HL-60 (cell line): Measurements from ENCODE around the gene TMEM266.

Source experiments
- DNase-seq, 2 experiments: peaks; one replicate each; pipeline ENCODE4 v3.0.0-alpha.2; 2010 to 2020; ENCODE audit warnings: low read depth in 1 of 2, low spot score in 1 of 2
- H3K27ac ChIP-seq: fragments of 250-450 bp; sonication (Bioruptor Pico); replicated peaks from 2 replicates; pipeline ENCODE4 v1.5.1; 2020; ENCODE audit warnings: mild to moderate bottlenecking, moderate library complexity
- H3K27me3 ChIP-seq: fragments of 250-450 bp; sonication (Bioruptor Pico); 2 replicates; pipeline ENCODE4 v1.5.1; 2021; ENCODE audit warnings: mild to moderate bottlenecking, moderate library complexity; ENCODE audit not compliant: insufficient read depth, poor library complexity, severe bottlenecking
- H3K4me3 ChIP-seq: replicated peaks from 2 replicates; pipeline ENCODE4 v1.5.1; 2011; ENCODE audit warnings: mild to moderate bottlenecking, control low read depth, low read length; ENCODE audit not compliant: insufficient read depth
- GABPA ChIP-seq: IDR thresholded peaks from 2 replicates; pipeline ENCODE4 v1.6.1; 2012; ENCODE audit warnings: low read depth
- POLR2AphosphoS5 ChIP-seq: IDR thresholded peaks from 2 replicates; pipeline ENCODE4 v1.6.1; 2012; ENCODE audit warnings: low read depth
- SPI1 ChIP-seq: IDR thresholded peaks from 2 replicates; pipeline ENCODE4 v1.6.1; 2012; ENCODE audit warnings: low read depth, mild to moderate bottlenecking, borderline replicate concordance
- TF ChIP-seq, protein P1 (sequence below): IDR thresholded peaks from one replicate; pipeline ENCODE4 v1.5.1; 2011; ENCODE audit warnings: low read length, control low read depth, inconsistent platforms; ENCODE audit not compliant: insufficient read depth
- TF ChIP-seq, protein P2 (sequence below): IDR thresholded peaks from 2 replicates; pipeline ENCODE4 v1.6.1; 2012; ENCODE audit warnings: low read depth; ENCODE audit not compliant: insufficient replicate concordance

TMEM266 gene

DNA sequence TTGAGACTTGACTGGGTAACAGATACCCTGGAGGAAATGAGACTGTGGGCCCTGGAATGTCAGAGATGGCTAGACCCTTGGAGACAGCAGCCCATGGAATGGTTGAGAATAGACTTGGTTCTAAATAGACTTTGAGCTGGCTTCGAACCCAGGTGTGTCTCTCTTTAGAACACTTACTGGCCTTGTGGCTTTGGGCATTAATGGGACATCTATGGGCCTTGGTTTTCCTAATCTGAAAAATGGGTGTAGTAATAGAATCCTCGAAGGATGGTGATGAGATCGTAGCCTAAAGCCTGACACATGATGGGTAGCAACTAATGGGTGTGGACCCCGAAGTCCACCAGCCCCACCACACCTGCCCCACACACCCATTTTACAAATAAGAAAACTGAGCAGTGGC lies 119.2 kb downstream of the TMEM266 start:
- H3K4me3 ChIP-seq, result no peak overlapping the region
- no peak for DNase-seq
- H3K27me3 ChIP-seq, result no peaks in the 10 kb centered on the region
- no peak overlapping the region for H3K27ac ChIP-seq
- TF ChIP-seq SPI1 (no peak), POLR2AphosphoS5 (no peak), GABPA (no peak)
- TF ChIP-seq, protein P1, sequence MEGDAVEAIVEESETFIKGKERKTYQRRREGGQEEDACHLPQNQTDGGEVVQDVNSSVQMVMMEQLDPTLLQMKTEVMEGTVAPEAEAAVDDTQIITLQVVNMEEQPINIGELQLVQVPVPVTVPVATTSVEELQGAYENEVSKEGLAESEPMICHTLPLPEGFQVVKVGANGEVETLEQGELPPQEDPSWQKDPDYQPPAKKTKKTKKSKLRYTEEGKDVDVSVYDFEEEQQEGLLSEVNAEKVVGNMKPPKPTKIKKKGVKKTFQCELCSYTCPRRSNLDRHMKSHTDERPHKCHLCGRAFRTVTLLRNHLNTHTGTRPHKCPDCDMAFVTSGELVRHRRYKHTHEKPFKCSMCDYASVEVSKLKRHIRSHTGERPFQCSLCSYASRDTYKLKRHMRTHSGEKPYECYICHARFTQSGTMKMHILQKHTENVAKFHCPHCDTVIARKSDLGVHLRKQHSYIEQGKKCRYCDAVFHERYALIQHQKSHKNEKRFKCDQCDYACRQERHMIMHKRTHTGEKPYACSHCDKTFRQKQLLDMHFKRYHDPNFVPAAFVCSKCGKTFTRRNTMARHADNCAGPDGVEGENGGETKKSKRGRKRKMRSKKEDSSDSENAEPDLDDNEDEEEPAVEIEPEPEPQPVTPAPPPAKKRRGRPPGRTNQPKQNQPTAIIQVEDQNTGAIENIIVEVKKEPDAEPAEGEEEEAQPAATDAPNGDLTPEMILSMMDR, result no peak
- TF ChIP-seq, protein P2, sequence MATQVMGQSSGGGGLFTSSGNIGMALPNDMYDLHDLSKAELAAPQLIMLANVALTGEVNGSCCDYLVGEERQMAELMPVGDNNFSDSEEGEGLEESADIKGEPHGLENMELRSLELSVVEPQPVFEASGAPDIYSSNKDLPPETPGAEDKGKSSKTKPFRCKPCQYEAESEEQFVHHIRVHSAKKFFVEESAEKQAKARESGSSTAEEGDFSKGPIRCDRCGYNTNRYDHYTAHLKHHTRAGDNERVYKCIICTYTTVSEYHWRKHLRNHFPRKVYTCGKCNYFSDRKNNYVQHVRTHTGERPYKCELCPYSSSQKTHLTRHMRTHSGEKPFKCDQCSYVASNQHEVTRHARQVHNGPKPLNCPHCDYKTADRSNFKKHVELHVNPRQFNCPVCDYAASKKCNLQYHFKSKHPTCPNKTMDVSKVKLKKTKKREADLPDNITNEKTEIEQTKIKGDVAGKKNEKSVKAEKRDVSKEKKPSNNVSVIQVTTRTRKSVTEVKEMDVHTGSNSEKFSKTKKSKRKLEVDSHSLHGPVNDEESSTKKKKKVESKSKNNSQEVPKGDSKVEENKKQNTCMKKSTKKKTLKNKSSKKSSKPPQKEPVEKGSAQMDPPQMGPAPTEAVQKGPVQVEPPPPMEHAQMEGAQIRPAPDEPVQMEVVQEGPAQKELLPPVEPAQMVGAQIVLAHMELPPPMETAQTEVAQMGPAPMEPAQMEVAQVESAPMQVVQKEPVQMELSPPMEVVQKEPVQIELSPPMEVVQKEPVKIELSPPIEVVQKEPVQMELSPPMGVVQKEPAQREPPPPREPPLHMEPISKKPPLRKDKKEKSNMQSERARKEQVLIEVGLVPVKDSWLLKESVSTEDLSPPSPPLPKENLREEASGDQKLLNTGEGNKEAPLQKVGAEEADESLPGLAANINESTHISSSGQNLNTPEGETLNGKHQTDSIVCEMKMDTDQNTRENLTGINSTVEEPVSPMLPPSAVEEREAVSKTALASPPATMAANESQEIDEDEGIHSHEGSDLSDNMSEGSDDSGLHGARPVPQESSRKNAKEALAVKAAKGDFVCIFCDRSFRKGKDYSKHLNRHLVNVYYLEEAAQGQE, result no peak

DNA sequence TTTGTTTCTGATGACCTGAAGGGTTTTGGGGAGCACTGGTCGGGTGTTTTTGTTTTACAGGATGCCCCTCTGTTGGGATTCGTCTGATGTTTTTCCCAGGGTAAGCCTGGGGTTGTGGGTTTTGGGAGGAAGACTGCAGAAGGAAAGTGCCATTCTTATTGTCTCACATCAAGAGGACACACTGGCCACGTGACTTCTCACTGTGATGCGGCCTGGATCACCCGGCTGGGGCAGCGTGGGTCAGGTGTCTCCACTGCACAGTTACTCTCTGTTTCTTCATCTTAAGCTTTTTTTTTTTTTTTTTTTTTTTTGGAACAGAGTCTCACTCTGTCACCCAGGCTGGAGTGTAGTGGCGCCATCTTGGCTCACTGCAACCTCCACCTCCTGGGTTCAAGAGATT lies 120.5 kb downstream of the TMEM266 start:
- no peak for DNase-seq
- Histone ChIP-seq H3K27ac (no peak overlapping the region), H3K27me3 (no peaks in the 10 kb centered on the region), H3K4me3 (no peak overlapping the region)
- no peak for TF ChIP-seq SPI1
- TF ChIP-seq GABPA, result no peak
- TF ChIP-seq, protein P2, result no peak
- TF ChIP-seq, protein P1, result no peak
- TF ChIP-seq POLR2AphosphoS5, result no peak

DNA sequence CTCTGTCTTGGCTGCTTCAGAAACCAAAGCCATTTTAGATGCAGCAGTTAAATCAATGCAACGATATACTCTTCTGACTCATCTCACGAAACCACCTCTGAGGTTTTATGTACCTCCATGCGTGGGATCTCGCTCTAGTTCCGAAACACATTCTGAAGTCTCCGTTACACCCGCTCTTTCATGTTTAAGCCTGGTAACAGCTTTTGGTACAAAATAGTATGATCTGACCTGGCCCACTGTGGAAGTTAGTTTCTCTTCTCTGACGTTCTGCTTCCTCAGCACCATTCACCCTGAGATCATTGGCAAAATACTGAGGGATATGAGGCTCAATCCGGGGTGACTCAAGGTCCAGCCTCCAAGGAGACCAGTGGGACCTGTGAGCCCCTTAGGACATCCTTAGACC lies 121.9 kb downstream of the TMEM266 start:
- no peaks in the 10 kb centered on the region for H3K27me3 ChIP-seq
- no peak overlapping the region for H3K27ac ChIP-seq
- TF ChIP-seq, protein P2, result no peak
- no peak for TF ChIP-seq SPI1
- TF ChIP-seq, protein P1, result no peak
- no peak for TF ChIP-seq POLR2AphosphoS5
- TF ChIP-seq GABPA, result no peak
- H3K4me3 ChIP-seq, result no peak overlapping the region
- DNase-seq, result no peak
